Ovary (tissue), 9 donors: ENCODE measurements around the gene ASCL5. TPM values are rescaled to one million over a fixed set of nuclear protein-coding genes. Genes with fewer than 3 reads are reported as not detected.

ENCODE experiments used
- DNase-seq, 5 donors: peaks; one replicate each; pipeline ENCODE4 v3.0.0-alpha.2; 2019 to 2020
- H3K27ac ChIP-seq, 2 donors: fragments of 200-600 bp; one replicate each; pipeline versions ENCODE4 v1.5.1 to v1.8.0; 2019 to 2022
- H3K27me3 ChIP-seq: fragments of 200-600 bp; one replicate; pipeline ENCODE4 v1.8.0; 2022
- H3K36me3 ChIP-seq: fragments of 200-600 bp; sonication (generic); one replicate; pipeline ENCODE4 v1.5.1; 2019
- H3K4me1 ChIP-seq: one replicate; pipeline ENCODE4 v1.8.1; 2013; ENCODE audit warnings: mild to moderate bottlenecking, moderate library complexity; ENCODE audit not compliant: insufficient read depth
- H3K4me3 ChIP-seq: fragments of 200-600 bp; sonication (generic); one replicate; pipeline ENCODE4 v1.5.1; 2017
- H3K9me3 ChIP-seq, 2 donors: fragments of 200-600 bp in 1 of 2; sonication (generic) in 1 of 2; one replicate each; pipeline versions ENCODE4 v1.5.1 to v1.8.1; 2013 to 2019; ENCODE audit warnings: mild to moderate bottlenecking in 1 of 2, moderate library complexity in 1 of 2
- EP300 ChIP-seq: sonication (generic); formaldehyde crosslinking; IDR thresholded peaks from one replicate; pipeline ENCODE4 v1.6.1; 2017; ENCODE audit warnings: antibody characterized with exemption
- POLR2A ChIP-seq: fragments of 450-650 bp; IDR thresholded peaks from one replicate; pipeline ENCODE4 v1.6.1; 2017; ENCODE audit warnings: antibody characterized with exemption, mild to moderate bottlenecking, moderate library complexity
- WGBS, 3 donors: extraction: QIAGEN DNeasy Blood & Tissue Kit in 1 of 3; methylation state at CpG; one replicate each; pipeline versions ENCODE4 v1.1.5 to v1.1.7; 2013 to 2017; 5-methylcytosine and 5-hydroxymethylcytosine counted together
- intact Hi-C, 4 donors: fragments of 100-400 bp; cut with DNase I; formaldehyde crosslinking; loops; one replicate each; pipeline versions ENCODE4 v1.11.0 to v1.15.1; 2022 to 2023
- polyA plus RNA-seq, 2 donors: library from polyadenylated mRNA; stranded (reverse); fragments of 200-250 nt in 1 of 2; fragments of 350-450 nt in 1 of 2; fragmentation: Illumina TruSeq in 1 of 2; extraction: RNeasy Lipid Tissue Mini Kit (QIAGEN cat#74804) in 1 of 2; gene quantifications; one replicate each; pipeline ENCODE4 v1.2.3, GENCODE V29; 2013 to 2014
- total RNA-seq, 7 donors: library from RNA; depleted of rRNA in 2 of 7; stranded (reverse); fragments of >200 nt in 2 of 7; fragmentation: NEBNext Ultra II Directional in 3 of 7; extraction: Animal tissue kit (Norgen Biotek cat#: 25700) in 3 of 7; gene quantifications; one replicate each; pipeline versions ENCODE4 v1.1.0 to v1.2.4, GENCODE V29; 2016 to 2023
- TF ChIP-seq, protein P1 (sequence below), 3 donors: fragments of 450-650 bp in 2 of 3; fragments of 200-600 bp in 1 of 3; IDR thresholded peaks; one replicate each; pipeline versions ENCODE4 v1.5.1 to v1.8.0; 2016 to 2022; ENCODE audit warnings: antibody characterized with exemption in 3 of 3, mild to moderate bottlenecking in 1 of 3
- donor health status: DM: no; HTN: no; CAD: no; lungs with moderate emphysema.
- donor health status: DM: no; HTN: no; CAD: no.
- donor health status: Bipolar disorder and iron deficiency.
- donor health status: DM: yes; HTN: yes; CAD: no.
- donor health status: DM: no; HTN: no; CAD: no.
- donor health status: DM: yes; HTN: yes; CAD: no.

The ASCL5 gene
- total and polyA plus RNA-seq, 9 donors = 0.06 TPM; not detected in 8

- Histone ChIP-seq H3K27ac (peak within 1 kb of the TSS; percentile 23 to 39), H3K9me3 (no peaks in the 10 kb centered on the region), H3K4me3 (peak within 1 kb of the TSS; percentile 58), H3K27me3 (no peaks in the 10 kb centered on the region), H3K4me1 (peaks cover 7% of the 10 kb centered on the region), H3K36me3 (no peaks in the 10 kb centered on the region)
- TF ChIP-seq EP300 (peak; percentile 21), POLR2A (peak; percentile 42)
- TF ChIP-seq, protein P1, sequence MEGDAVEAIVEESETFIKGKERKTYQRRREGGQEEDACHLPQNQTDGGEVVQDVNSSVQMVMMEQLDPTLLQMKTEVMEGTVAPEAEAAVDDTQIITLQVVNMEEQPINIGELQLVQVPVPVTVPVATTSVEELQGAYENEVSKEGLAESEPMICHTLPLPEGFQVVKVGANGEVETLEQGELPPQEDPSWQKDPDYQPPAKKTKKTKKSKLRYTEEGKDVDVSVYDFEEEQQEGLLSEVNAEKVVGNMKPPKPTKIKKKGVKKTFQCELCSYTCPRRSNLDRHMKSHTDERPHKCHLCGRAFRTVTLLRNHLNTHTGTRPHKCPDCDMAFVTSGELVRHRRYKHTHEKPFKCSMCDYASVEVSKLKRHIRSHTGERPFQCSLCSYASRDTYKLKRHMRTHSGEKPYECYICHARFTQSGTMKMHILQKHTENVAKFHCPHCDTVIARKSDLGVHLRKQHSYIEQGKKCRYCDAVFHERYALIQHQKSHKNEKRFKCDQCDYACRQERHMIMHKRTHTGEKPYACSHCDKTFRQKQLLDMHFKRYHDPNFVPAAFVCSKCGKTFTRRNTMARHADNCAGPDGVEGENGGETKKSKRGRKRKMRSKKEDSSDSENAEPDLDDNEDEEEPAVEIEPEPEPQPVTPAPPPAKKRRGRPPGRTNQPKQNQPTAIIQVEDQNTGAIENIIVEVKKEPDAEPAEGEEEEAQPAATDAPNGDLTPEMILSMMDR (IDR thresholded peaks at IDR 0.05) = no peak
- DNase-seq = peak; percentile 97 to 99 (median 98)
- WGBS, 3 donors = 4 to 6% (median 4%) methylated on average over 27 to 31 of the region's 31 CpGs
- intact Hi-C loops = no loop called here
Measured at GRCh38 chr1:201154389-201155165, 27.6 kb upstream of the ASCL5 start, which contains the start of gene TMEM9. Gene TMEM9 (minus strand): TSS chr1:201154474. CDS start chr1:201153923, 551 bp downstream.

GRCh38 chr1:201153474-201154388, 26.7 kb upstream of the ASCL5 start:
- no peaks in the 10 kb centered on the region for H3K27me3 ChIP-seq
- H3K9me3 ChIP-seq = no peaks in the 10 kb centered on the region
- H3K27ac ChIP-seq = peak overlapping the region; percentile 23 to 39
- 1 to 2% (median 1%) methylated on average over 36 to 37 of the region's 37 CpGs for WGBS, 3 donors
- H3K36me3 ChIP-seq = no peaks in the 10 kb centered on the region
- intact Hi-C loops = no loop called here
- peaks cover 7% of the 10 kb centered on the region for H3K4me1 ChIP-seq
- DNase-seq = no peak
- peak overlapping the region; percentile 58 for H3K4me3 ChIP-seq
- TF ChIP-seq EP300 (no peak), POLR2A (no peak)
- TF ChIP-seq, protein P1 (IDR thresholded peaks at IDR 0.05) = no peak

DNA sequence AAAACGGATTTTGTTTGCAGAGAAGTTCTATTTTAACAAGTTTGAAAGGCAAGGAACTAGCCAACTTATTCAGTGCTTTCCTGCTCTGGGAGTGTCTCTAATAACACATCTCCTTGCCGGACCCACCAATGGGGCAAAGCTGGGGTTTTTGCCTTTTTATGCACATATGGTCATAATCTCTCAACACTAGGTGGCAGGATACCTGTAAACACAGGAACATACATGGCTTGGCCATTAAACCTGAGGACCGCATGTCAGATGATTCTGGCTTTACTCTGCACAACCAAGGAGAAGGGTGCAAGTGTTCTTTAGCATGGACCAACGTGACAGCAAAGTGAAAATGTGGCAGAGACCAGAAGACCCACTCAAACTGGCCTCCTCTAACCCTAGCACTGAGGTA, 22.4 kb upstream of the ASCL5 start:
- H3K36me3 ChIP-seq = no peaks in the 10 kb centered on the region
- H3K27ac ChIP-seq = no peak overlapping the region
- 73 to 83% (median 79%) methylated on average over 4 of the region's 4 CpGs for WGBS, 3 donors
- no peaks in the 10 kb centered on the region for H3K9me3 ChIP-seq
- H3K4me3 ChIP-seq = no peak overlapping the region
- peaks cover 3% of the 10 kb centered on the region for H3K4me1 ChIP-seq
- H3K27me3 ChIP-seq = no peaks in the 10 kb centered on the region
- TF ChIP-seq, protein P1 (IDR thresholded peaks at IDR 0.05) = peak in 1 of 3 donors; percentile 13
- TF ChIP-seq EP300 = no peak
- DNase-seq = peak in 1 of 5 donors; percentile 3
- intact Hi-C loops = no loop called here

- peak in 2 of 5 donors; percentile 10 to 19 for DNase-seq
- WGBS, 3 donors = 84 to 89% (median 85%) methylated on average over 12 to 13 of the region's 13 CpGs
- H3K4me1 ChIP-seq = no peaks in the 10 kb centered on the region
- intact Hi-C loops = no loop called here
- no peaks in the 10 kb centered on the region for H3K9me3 ChIP-seq
- H3K27me3 ChIP-seq = no peaks in the 10 kb centered on the region
- no peaks in the 10 kb centered on the region for H3K36me3 ChIP-seq
- TF ChIP-seq POLR2A (no peak), EP300 (no peak)
- TF ChIP-seq, protein P1 (IDR thresholded peaks at IDR 0.05) = no peak
- H3K27ac ChIP-seq = no peak overlapping the region
- no peak overlapping the region for H3K4me3 ChIP-seq
Measured at GRCh38 chr1:201147396-201148015, 20.5 kb upstream of the ASCL5 start.
